IPS-15b (cell line): Measurements from ENCODE around the gene FAM228B.
"Not testable (repeated sequence)": the region's sequence is repeated elsewhere in the genome, so short reads cannot be mapped to it uniquely, and the experiment has no call there.

Experiments
- H3K27me3 ChIP-seq: one replicate; pipeline ENCODE4 v1.6.1; 2013; ENCODE audit warnings: low read length; ENCODE audit not compliant: control insufficient read depth, insufficient read depth
- H3K36me3 ChIP-seq: one replicate; pipeline ENCODE4 v1.6.1; 2013; ENCODE audit warnings: low read length; ENCODE audit not compliant: control insufficient read depth, insufficient read depth
- H3K4me1 ChIP-seq: one replicate; pipeline ENCODE4 v1.6.1; 2013; ENCODE audit warnings: mild to moderate bottlenecking, low read length; ENCODE audit not compliant: control insufficient read depth, insufficient read depth
- H3K4me3 ChIP-seq: one replicate; pipeline ENCODE4 v1.5.1; 2013; ENCODE audit warnings: low read depth, low read length
- H3K9ac ChIP-seq: one replicate; pipeline ENCODE4 v1.6.1; 2013; ENCODE audit warnings: low read depth, mild to moderate bottlenecking, low read length
- H3K9me3 ChIP-seq: one replicate; pipeline ENCODE4 v1.6.1; 2013; ENCODE audit warnings: mild to moderate bottlenecking, low read length; ENCODE audit not compliant: control insufficient read depth, insufficient read depth

FAM228B gene

GRCh38 chr2:24191156-24191555 lies 67.9 kb downstream of the FAM228B start:
- no peaks in the 10 kb centered on the region for H3K9me3 ChIP-seq
- H3K4me1 ChIP-seq: no peaks in the 10 kb centered on the region

GRCh38 chr2:24191848-24192247 lies 68.6 kb downstream of the FAM228B start:
- no peaks in the 10 kb centered on the region for H3K9me3 ChIP-seq
- no peak overlapping the region for H3K4me3 ChIP-seq
- H3K4me1 ChIP-seq: no peaks in the 10 kb centered on the region
- H3K27me3 ChIP-seq: no peaks in the 10 kb centered on the region
- no peak overlapping the region for H3K9ac ChIP-seq
- H3K36me3 ChIP-seq: no peaks in the 10 kb centered on the region

More at GRCh38 chr2:24191156-24191555, 67.9 kb downstream of the FAM228B start:
- Histone ChIP-seq H3K9ac (no peak overlapping the region), H3K27me3 (no peaks in the 10 kb centered on the region), H3K36me3 (no peaks in the 10 kb centered on the region), H3K4me3 (no peak overlapping the region)

GRCh38 chr2:24197213-24197612 lies 73.9 kb downstream of the FAM228B start:
- H3K36me3 ChIP-seq, H3K4me3 ChIP-seq, H3K27me3 ChIP-seq, H3K9ac ChIP-seq, H3K9me3 ChIP-seq, H3K4me1 ChIP-seq: not testable (repeated sequence)

- Histone ChIP-seq H3K4me1 (no peaks in the 10 kb centered on the region), H3K4me3 (no peak overlapping the region), H3K9me3 (no peaks in the 10 kb centered on the region), H3K9ac (no peak overlapping the region), H3K36me3 (no peaks in the 10 kb centered on the region), H3K27me3 (no peaks in the 10 kb centered on the region)
Measured at GRCh38 chr2:24199968-24200590, 76.8 kb downstream of the FAM228B start.

GRCh38 chr2:24200799-24201198 lies 77.5 kb downstream of the FAM228B start:
- Histone ChIP-seq H3K27me3 (no peaks in the 10 kb centered on the region), H3K36me3 (no peaks in the 10 kb centered on the region), H3K4me1 (no peaks in the 10 kb centered on the region), H3K9me3 (no peaks in the 10 kb centered on the region), H3K9ac (no peak overlapping the region), H3K4me3 (no peak overlapping the region)

- H3K27me3 ChIP-seq: no peaks in the 10 kb centered on the region
- H3K36me3 ChIP-seq: no peaks in the 10 kb centered on the region
- no peak overlapping the region for H3K9ac ChIP-seq
- H3K4me3 ChIP-seq: no peak overlapping the region
- H3K4me1 ChIP-seq: no peaks in the 10 kb centered on the region
- H3K9me3 ChIP-seq: no peaks in the 10 kb centered on the region
Measured at GRCh38 chr2:24203029-24203786, 79.9 kb downstream of the FAM228B start.

GRCh38 chr2:24203787-24204150 lies 80.5 kb downstream of the FAM228B start:
- H3K9me3 ChIP-seq: no peaks in the 10 kb centered on the region

GRCh38 chr2:24204505-24204904 lies 81.2 kb downstream of the FAM228B start:
- Histone ChIP-seq H3K9ac (no peak overlapping the region), H3K27me3 (no peaks in the 10 kb centered on the region), H3K4me1 (no peaks in the 10 kb centered on the region), H3K4me3 (no peak overlapping the region), H3K36me3 (peaks cover 7% of the 10 kb centered on the region), H3K9me3 (no peaks in the 10 kb centered on the region)

More at GRCh38 chr2:24203787-24204150, 80.5 kb downstream of the FAM228B start:
- Histone ChIP-seq H3K27me3 (no peaks in the 10 kb centered on the region), H3K4me1 (no peaks in the 10 kb centered on the region), H3K36me3 (peaks cover under 1% of the 10 kb centered on the region), H3K4me3 (no peak overlapping the region), H3K9ac (no peak overlapping the region)

GRCh38 chr2:24205131-24205530 lies 81.9 kb downstream of the FAM228B start:
- no peaks in the 10 kb centered on the region for H3K9me3 ChIP-seq
- H3K36me3 ChIP-seq: peaks cover 7% of the 10 kb centered on the region
- H3K4me1 ChIP-seq: no peaks in the 10 kb centered on the region
- H3K4me3 ChIP-seq: no peak overlapping the region
- H3K9ac ChIP-seq: no peak overlapping the region
- H3K27me3 ChIP-seq: no peaks in the 10 kb centered on the region

GRCh38 chr2:24206242-24206641 lies 83.0 kb downstream of the FAM228B start:
- Histone ChIP-seq H3K4me3 (no peak overlapping the region), H3K4me1 (no peaks in the 10 kb centered on the region), H3K9me3 (no peaks in the 10 kb centered on the region), H3K27me3 (no peaks in the 10 kb centered on the region), H3K9ac (no peak overlapping the region), H3K36me3 (peaks cover 15% of the 10 kb centered on the region)

GRCh38 chr2:24206714-24207113 lies 83.4 kb downstream of the FAM228B start:
- Histone ChIP-seq H3K36me3 (peaks cover 15% of the 10 kb centered on the region), H3K9ac (no peak overlapping the region), H3K4me3 (no peak overlapping the region), H3K4me1 (no peaks in the 10 kb centered on the region), H3K27me3 (no peaks in the 10 kb centered on the region), H3K9me3 (no peaks in the 10 kb centered on the region)

- H3K36me3 ChIP-seq: peaks cover 15% of the 10 kb centered on the region
Measured at GRCh38 chr2:24207359-24207758, 84.1 kb downstream of the FAM228B start.

More at GRCh38 chr2:24207359-24207758, 84.1 kb downstream of the FAM228B start:
- no peak overlapping the region for H3K4me3 ChIP-seq
- no peaks in the 10 kb centered on the region for H3K4me1 ChIP-seq
- H3K9ac ChIP-seq: no peak overlapping the region
- no peaks in the 10 kb centered on the region for H3K9me3 ChIP-seq
- no peaks in the 10 kb centered on the region for H3K27me3 ChIP-seq
